Measurements from ENCODE around the gene CPSF4L. TPM values are rescaled to one million over a fixed set of nuclear protein-coding genes. Genes with fewer than 3 reads are reported as not detected.

The CPSF4L gene
- total RNA-seq, 1 experiment from 2014 or later: not detected

DNA sequence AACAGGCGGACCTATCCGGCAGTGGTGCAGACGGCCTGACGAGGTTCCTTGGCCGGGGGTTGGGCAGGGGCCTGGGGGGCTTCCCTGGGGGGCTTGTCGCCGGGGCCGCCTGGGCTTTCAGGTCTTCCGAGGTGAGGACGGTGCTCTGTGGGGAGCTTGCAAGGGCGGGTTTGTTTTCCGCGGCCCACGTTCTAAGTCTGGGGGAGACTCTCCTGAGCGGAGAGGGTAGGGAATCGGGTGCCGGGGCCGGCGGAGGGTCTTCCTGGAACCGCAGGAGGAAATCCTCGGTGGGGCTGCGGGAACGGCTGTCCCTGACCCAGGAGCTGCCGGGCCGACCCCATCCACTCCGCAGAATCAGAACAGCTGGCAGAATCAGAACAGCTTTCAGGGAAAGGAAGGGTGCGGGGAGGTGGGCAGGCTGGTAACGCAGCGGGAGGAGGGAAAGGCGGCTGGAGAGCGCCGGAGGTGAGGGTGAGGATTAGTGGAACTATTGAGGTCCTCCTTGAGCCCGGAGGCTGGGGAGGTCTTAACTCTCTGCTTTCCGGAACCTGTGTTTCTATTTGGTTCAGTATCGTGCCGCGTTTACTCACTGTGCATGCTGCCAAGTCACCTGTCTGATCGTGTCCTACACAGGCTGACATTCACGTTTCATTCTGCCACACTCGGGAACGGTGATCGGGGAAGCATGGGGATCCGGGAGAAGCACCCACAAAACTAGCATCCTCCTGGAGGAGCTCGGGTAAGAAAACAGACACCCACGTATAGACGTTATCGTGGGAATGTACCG, 28.9 kb downstream of the CPSF4L start:
- peak; percentile 38 for DNase-seq (ENCODE audit: low read depth)

GRCh38 chr17:73231841-73232586, 29.7 kb downstream of the CPSF4L start:
- DNase-seq (ENCODE audit: low read depth): peak; percentile 98

DNA sequence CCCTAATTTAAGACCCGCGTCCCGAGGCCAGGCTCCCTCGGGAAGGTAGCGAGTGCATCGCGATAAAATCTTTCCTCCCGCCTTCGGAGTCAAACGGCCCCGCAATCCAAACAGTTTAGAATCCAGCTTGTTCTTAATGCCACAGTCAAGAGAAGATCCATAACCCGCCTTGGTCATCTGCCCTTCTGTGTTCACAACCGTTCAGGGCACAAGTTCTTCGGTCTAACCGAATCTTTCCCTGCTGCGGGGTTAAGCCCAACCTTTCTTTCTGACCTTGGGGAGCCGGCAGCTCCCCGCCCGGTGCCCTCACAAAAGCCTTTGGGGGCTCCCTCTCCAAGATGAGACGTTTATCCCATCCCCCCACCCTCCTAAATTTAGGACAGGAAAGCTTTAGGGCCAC, 30.3 kb downstream of the CPSF4L start:
- peak; percentile 22 for DNase-seq (ENCODE audit: low read depth)

DNA sequence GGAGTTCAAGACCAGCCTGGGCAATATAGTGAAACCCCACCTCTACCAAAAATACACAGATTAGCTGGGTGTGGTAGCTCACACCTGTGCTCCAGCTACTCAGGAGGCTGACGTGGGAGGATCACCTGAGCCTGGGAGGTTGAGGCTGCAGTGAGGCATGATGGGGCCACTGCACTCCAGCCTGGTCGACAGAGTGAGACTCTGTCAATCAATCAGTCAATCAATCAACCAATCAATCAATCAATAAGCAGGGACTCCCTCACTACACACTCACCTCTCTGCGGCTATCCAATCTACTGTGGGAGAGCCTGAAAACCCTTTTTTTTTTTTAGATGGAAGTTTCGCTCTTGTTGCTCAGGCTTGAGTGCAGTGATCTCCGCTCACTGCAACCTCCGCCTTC, 31.6 kb downstream of the CPSF4L start:
- no peak for DNase-seq (ENCODE audit: low read depth)

DNA sequence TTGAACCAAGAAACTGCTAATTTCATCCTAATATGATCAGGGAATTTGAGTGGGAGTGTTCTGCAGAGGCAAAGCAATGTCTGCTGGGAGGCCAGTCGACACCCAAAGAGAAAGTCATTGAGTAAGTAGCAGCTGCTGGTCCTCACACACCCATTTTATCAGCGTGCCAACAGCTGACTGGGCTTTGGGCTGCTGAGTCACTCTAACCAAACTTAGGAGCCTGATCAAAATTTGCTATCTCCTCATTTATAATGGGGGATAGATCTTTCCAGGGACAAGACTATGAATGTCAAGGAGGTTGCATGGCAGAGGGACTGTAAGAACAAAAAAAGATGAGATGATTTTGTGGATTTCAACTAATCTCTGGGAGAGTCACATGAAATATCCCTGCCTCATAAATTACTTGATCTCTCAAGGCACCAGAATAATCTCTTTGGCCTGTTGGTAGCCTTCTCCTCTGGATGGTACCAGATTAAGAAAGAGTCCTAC, 32.9 kb downstream of the CPSF4L start:
- peak; percentile 79 for DNase-seq (ENCODE audit: low read depth)

- DNase-seq (ENCODE audit: low read depth): no peak
These were observed 33.7 kb downstream of the CPSF4L start for GRCh38 chr17:73227944-73228343.

DNA sequence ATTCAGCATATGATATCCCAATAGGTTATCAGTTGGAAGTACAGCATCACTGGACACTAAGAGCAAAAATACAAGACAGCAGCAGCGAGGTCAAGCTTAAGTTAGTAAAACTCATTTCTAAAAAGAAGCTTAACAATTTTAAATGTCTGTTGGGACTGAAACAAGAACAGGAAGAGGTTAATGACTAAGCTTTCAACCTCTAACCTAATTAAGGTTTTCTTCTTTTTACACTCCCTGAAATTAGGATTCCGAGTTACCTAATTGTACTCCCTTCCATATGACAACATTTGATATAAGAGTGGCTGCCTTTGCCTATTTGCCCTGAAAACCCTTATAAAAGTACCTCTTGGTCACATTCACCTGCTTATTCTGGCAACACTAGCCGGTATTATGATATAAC, 34.3 kb downstream of the CPSF4L start:
- DNase-seq (ENCODE audit: low read depth): no peak

- no peak for DNase-seq (ENCODE audit: low read depth)
These were observed 35.0 kb downstream of the CPSF4L start for GRCh38 chr17:73226556-73227172.

DNA sequence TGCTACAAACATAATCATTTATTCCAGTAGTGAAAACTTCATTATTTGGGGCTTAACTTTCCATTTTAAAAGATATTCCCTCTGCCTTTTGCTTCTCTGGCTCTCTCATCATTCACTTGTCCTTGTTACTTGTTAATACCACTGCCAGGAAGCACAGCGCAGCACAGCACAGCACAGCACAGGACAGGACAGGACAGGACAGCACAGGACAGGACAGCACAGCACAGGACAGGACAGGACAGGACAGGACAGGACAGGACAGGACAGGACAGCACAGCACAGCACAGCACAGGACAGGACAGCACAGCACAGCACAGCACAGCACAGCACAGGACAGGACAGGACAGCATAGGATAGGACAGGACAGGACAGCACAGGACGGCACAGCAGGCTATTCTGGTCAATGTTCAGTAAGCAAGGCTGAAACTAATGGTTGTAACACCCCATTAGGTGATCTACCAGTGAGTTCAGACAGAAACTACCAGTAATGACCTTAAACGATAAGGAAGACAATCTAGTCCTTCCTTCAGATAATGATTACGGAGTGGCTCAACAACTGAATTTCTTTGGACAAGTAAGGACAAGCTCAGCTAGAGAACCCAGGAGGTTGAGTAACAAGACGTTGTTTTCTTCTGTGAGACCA, 36.9 kb downstream of the CPSF4L start:
- DNase-seq (ENCODE audit: low read depth): no peak

DNA sequence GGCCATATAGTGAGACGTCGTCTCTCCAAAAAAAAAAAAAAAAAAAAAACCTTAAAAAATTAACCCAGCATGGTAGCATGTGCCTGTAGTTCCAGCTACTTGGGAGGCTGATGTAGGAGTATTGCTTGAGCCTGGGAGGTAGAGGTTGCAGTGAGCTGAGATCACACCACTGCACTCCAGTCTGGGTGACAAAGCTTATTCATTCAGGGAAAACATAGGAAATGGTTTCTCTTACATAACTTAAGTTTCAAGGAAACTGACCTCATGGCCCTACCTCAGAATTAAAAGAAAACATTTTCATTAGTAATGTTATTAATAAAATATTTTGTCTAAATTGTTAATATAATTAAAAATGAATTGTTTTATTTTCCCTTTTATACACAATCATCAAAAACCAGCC, 37.4 kb downstream of the CPSF4L start:
- DNase-seq (ENCODE audit: low read depth): no peak

DNA sequence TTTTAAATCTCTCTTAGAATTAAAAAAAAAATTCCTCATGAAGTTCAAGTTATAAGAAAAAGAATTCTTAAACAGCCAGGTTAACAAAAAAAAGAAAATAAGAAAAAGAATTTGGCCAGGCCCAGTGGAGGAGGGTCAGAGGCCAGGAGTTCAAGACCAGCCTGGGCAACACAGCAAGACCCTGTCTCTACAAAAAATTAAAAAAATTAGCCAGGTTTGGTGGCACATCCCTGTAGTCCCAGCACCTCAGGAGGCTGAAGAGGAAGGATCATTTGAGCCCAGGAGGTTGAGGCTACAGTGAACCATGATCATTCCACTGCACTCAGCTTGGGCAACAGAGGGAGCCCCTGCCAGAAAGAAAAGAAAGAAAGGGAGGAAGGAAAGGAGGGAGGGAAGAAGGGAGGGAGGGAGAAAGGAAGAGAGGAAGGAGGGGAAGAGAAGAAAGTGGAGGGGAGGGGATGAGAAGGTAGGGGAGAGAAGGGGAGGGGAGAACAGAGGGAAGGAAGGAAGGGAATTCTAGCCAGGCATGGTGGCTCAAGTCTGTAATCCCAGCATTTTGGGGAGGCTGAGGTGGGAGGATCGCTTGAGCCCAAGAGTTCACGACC, 38.0 kb downstream of the CPSF4L start:
- no peak for DNase-seq (ENCODE audit: low read depth)

- no peak for DNase-seq (ENCODE audit: low read depth)
These were observed 46.2 kb downstream of the CPSF4L start for GRCh38 chr17:73215447-73215846.

GRCh38 chr17:73214851-73215250, 46.8 kb downstream of the CPSF4L start:
- no peak for DNase-seq (ENCODE audit: low read depth)

- DNase-seq (ENCODE audit: low read depth): no peak
These were observed 47.7 kb downstream of the CPSF4L start for GRCh38 chr17:73214008-73214407.

DNA sequence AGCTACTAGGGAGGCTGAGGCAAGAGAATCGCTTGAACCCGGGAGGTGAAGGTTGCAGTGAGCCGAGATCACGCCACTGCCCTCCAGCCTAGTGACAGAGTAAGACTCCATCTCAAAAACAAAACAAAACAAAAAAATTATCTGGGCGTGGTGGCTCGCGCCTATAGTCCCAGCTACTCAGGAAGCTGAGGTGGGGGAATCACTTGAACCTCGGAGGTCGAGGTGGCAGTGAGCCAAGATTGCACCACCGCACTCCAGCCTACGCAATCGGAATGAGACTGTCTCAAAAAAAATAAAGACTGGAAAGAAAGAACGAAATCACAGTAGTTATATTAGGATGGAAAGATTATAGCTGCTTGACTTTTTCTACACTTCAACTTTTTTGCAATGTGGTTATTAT, 49.9 kb downstream of the CPSF4L start:
- no peak for DNase-seq (ENCODE audit: low read depth)

GRCh38 chr17:73210002-73210678, 51.5 kb downstream of the CPSF4L start:
- DNase-seq (ENCODE audit: low read depth): no peak

DNA sequence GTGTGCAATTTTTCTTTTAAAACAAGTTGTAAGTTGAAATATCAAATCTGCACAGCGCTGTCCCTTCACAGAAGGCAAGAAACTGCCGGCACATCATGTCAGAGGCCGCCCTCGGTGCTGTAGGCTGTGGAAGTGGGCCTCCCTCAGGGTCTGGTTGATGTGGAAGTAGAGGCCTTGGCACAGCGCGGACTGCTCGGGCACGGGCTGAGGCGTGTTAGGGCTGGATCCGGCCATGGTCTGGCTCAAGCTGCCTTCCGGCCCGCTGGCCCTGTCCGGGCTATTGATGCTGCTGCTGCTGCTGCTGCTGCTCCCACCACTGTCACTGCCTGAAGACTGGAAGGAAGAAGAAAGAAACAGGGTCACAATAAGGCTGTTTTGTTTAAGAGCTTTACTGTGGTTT, 52.2 kb downstream of the CPSF4L start:
- DNase-seq (ENCODE audit: low read depth): no peak

- no peak for DNase-seq (ENCODE audit: low read depth)
These were observed 53.4 kb downstream of the CPSF4L start for GRCh38 chr17:73208139-73208827.

GRCh38 chr17:73205459-73205961, 56.2 kb downstream of the CPSF4L start:
- no peak for DNase-seq (ENCODE audit: low read depth)

GRCh38 chr17:73203788-73204479, 57.7 kb downstream of the CPSF4L start:
- DNase-seq (ENCODE audit: low read depth): no peak

All from Daoy (cell line).